HAP-1 (cell line): ENCODE data around the gene SNAPC2.
"Not testable (repeated sequence)": the region's sequence is repeated elsewhere in the genome, so short reads cannot be mapped to it uniquely, and the experiment has no call there.

Experiments used
- DNase-seq, 2 experiments: peaks; one replicate each; pipeline ENCODE4 v3.0.0-alpha.2; 2016 to 2020; ENCODE audit warnings: low spot score in 2 of 2
- H3K27me3 ChIP-seq: fragments of 250-450 bp; sonication (Bioruptor Pico); 2 replicates; pipeline ENCODE4 v1.5.1; 2020; ENCODE audit warnings: low read depth, mild to moderate bottlenecking, moderate library complexity
- H3K36me3 ChIP-seq: fragments of 250-450 bp; sonication (Bioruptor Pico); replicated peaks from 2 replicates; pipeline ENCODE4 v1.5.1; 2020; ENCODE audit warnings: mild to moderate bottlenecking
- H3K4me1 ChIP-seq: fragments of 250-450 bp; sonication (Bioruptor Pico); 2 replicates; pipeline ENCODE4 v1.5.1; 2020; ENCODE audit warnings: mild to moderate bottlenecking
- H3K4me3 ChIP-seq: fragments of 250-450 bp; sonication (Bioruptor Pico); 2 replicates; pipeline ENCODE4 v1.5.1; 2020; ENCODE audit warnings: mild to moderate bottlenecking, moderate library complexity
- H3K9me3 ChIP-seq: fragments of 250-450 bp; sonication (Bioruptor Pico); 2 replicates; pipeline ENCODE4 v1.5.1; 2020; ENCODE audit warnings: mild to moderate bottlenecking, moderate library complexity
- in situ Hi-C: fragments of 300-500 bp; cut with MboI; formaldehyde crosslinking; loops from 3 replicates; pipeline ENCODE4 v1.14.3; 2020; ENCODE audit warnings: low sequenced_read_pairs, inconsistent platforms, mixed read lengths

The SNAPC2 gene

GRCh38 chr19:7961082-7961481 is 40.9 kb downstream of the SNAPC2 start:
- DNase-seq, H3K9me3 ChIP-seq, H3K4me1 ChIP-seq, H3K27me3 ChIP-seq, in situ Hi-C loops, H3K4me3 ChIP-seq: not testable (repeated sequence)
- peaks cover 56% of the 10 kb centered on the region for H3K36me3 ChIP-seq

- in situ Hi-C loops, result no loop called here
These were observed 41.9 kb downstream of the SNAPC2 start for GRCh38 chr19:7961920-7962626.

GRCh38 chr19:7962644-7963268 is 42.6 kb downstream of the SNAPC2 start:
- in situ Hi-C loops, result no loop called here
- no peak for DNase-seq
- Histone ChIP-seq H3K27me3 (no peaks in the 10 kb centered on the region), H3K4me1 (no peaks in the 10 kb centered on the region), H3K4me3 (no peak overlapping the region), H3K9me3 (no peaks in the 10 kb centered on the region), H3K36me3 (peaks cover 71% of the 10 kb centered on the region)

More at GRCh38 chr19:7961920-7962626, 41.9 kb downstream of the SNAPC2 start:
- Histone ChIP-seq H3K4me1 (no peaks in the 10 kb centered on the region), H3K4me3 (no peak overlapping the region), H3K9me3 (no peaks in the 10 kb centered on the region), H3K36me3 (peaks cover 64% of the 10 kb centered on the region), H3K27me3 (no peaks in the 10 kb centered on the region)
- DNase-seq, result no peak

- in situ Hi-C loops, result no loop called here
These were observed 43.4 kb downstream of the SNAPC2 start for GRCh38 chr19:7963566-7963965.

GRCh38 chr19:7965259-7965841 is 45.2 kb downstream of the SNAPC2 start:
- in situ Hi-C loops, result no loop called here
- no peak for DNase-seq
- Histone ChIP-seq H3K4me3 (no peak overlapping the region), H3K4me1 (no peaks in the 10 kb centered on the region), H3K9me3 (no peaks in the 10 kb centered on the region), H3K36me3 (peaks cover 87% of the 10 kb centered on the region), H3K27me3 (no peaks in the 10 kb centered on the region)

More at GRCh38 chr19:7963566-7963965, 43.4 kb downstream of the SNAPC2 start:
- Histone ChIP-seq H3K36me3 (peaks cover 72% of the 10 kb centered on the region), H3K4me3 (no peak overlapping the region), H3K4me1 (no peaks in the 10 kb centered on the region), H3K27me3 (no peaks in the 10 kb centered on the region), H3K9me3 (no peaks in the 10 kb centered on the region)
- no peak for DNase-seq

- Histone ChIP-seq H3K9me3 (no peaks in the 10 kb centered on the region), H3K4me1 (no peaks in the 10 kb centered on the region), H3K4me3 (no peak overlapping the region), H3K27me3 (no peaks in the 10 kb centered on the region), H3K36me3 (peaks cover 93% of the 10 kb centered on the region)
- no peak for DNase-seq
- in situ Hi-C loops, result no loop called here
These were observed 46.0 kb downstream of the SNAPC2 start for GRCh38 chr19:7965921-7966665.

GRCh38 chr19:7968008-7968795 is 48.1 kb downstream of the SNAPC2 start:
- H3K27me3 ChIP-seq, result no peaks in the 10 kb centered on the region
- H3K36me3 ChIP-seq, result peaks cover 87% of the 10 kb centered on the region
- no peaks in the 10 kb centered on the region for H3K9me3 ChIP-seq
- H3K4me3 ChIP-seq, result no peak overlapping the region
- no peak for DNase-seq
- no peaks in the 10 kb centered on the region for H3K4me1 ChIP-seq
- in situ Hi-C loops, result no loop called here

GRCh38 chr19:7968796-7969554 is 48.8 kb downstream of the SNAPC2 start:
- no peaks in the 10 kb centered on the region for H3K27me3 ChIP-seq
- in situ Hi-C loops, result no loop called here
- no peaks in the 10 kb centered on the region for H3K9me3 ChIP-seq
- no peaks in the 10 kb centered on the region for H3K4me1 ChIP-seq
- no peak for DNase-seq
- H3K36me3 ChIP-seq, result peaks cover 87% of the 10 kb centered on the region
- no peak overlapping the region for H3K4me3 ChIP-seq

GRCh38 chr19:7969555-7969939 is 49.4 kb downstream of the SNAPC2 start:
- in situ Hi-C loops, result no loop called here
- no peaks in the 10 kb centered on the region for H3K4me1 ChIP-seq
- no peaks in the 10 kb centered on the region for H3K9me3 ChIP-seq
- peak in 1 of 2 experiments; percentile 45 for DNase-seq
- H3K4me3 ChIP-seq, result no peak overlapping the region
- H3K36me3 ChIP-seq, result peaks cover 88% of the 10 kb centered on the region
- H3K27me3 ChIP-seq, result no peaks in the 10 kb centered on the region

GRCh38 chr19:7970716-7971448 is 50.7 kb downstream of the SNAPC2 start:
- Histone ChIP-seq H3K27me3 (no peaks in the 10 kb centered on the region), H3K4me3 (no peak overlapping the region), H3K4me1 (no peaks in the 10 kb centered on the region), H3K36me3 (peaks cover 89% of the 10 kb centered on the region), H3K9me3 (no peaks in the 10 kb centered on the region)
- in situ Hi-C loops, result no loop called here
- peak; percentile 41 to 73 for DNase-seq

GRCh38 chr19:7971553-7972520 is 51.7 kb downstream of the SNAPC2 start:
- H3K4me1 ChIP-seq, result no peaks in the 10 kb centered on the region
- in situ Hi-C loops, result no loop called here
- DNase-seq, result no peak
- no peaks in the 10 kb centered on the region for H3K9me3 ChIP-seq
- no peaks in the 10 kb centered on the region for H3K27me3 ChIP-seq
- H3K36me3 ChIP-seq, result peaks cover 89% of the 10 kb centered on the region
- no peak overlapping the region for H3K4me3 ChIP-seq
